ENCODE measurements around the gene SLC12A7. TPM values are rescaled to one million over a fixed set of nuclear protein-coding genes. Genes with fewer than 3 reads are reported as not detected.

Gene SLC12A7
- total RNA-seq, 1 experiment from 2014 or later, result 6.3 TPM

GRCh38 chr5:1048861-1049838, 62.7 kb downstream of the SLC12A7 start:
- Mint-ChIP-seq H3K27ac (ENCODE audit: low read depth, unreplicated experiment) (no peak overlapping the region), H3K4me3 (ENCODE audit: unreplicated experiment) (no peak overlapping the region), H3K36me3 (ENCODE audit: insufficient read depth, unreplicated experiment) (no peaks in the 10 kb centered on the region), H3K27me3 (ENCODE audit: insufficient read depth, unreplicated experiment) (no peaks in the 10 kb centered on the region), H3K4me1 (ENCODE audit: insufficient read depth, unreplicated experiment) (no peaks in the 10 kb centered on the region), H3K9me3 (ENCODE audit: unreplicated experiment) (peaks cover 46% of the 10 kb centered on the region)
- intact Hi-C loops (cut with micrococcal nuclease), result no loop called here
- no TSS peak for BruUV-seq (replicated peaks)
- TF ChIP-seq CTCF (IDR thresholded peaks at IDR 0.05; ENCODE audit: unreplicated experiment), result no peak
- POLR2A ChIA-PET, result no interaction called here
- CTCF ChIA-PET, result no interaction called here
- no peak for DNase-seq (ENCODE audit: unreplicated experiment)

- no peaks in the 10 kb centered on the region for H3K36me3 Mint-ChIP-seq (ENCODE audit: insufficient read depth, unreplicated experiment)
- intact Hi-C loops (cut with micrococcal nuclease), result no loop called here
- CTCF ChIA-PET, result no interaction called here
- POLR2A ChIA-PET, result no interaction called here
- no peak for DNase-seq (ENCODE audit: unreplicated experiment)
- H3K27me3 Mint-ChIP-seq (ENCODE audit: insufficient read depth, unreplicated experiment), result no peaks in the 10 kb centered on the region
- no peak overlapping the region for H3K27ac Mint-ChIP-seq (ENCODE audit: low read depth, unreplicated experiment)
- H3K4me1 Mint-ChIP-seq (ENCODE audit: insufficient read depth, unreplicated experiment), result no peaks in the 10 kb centered on the region
- TF ChIP-seq CTCF (IDR thresholded peaks at IDR 0.05; ENCODE audit: unreplicated experiment), result no peak
- H3K4me3 Mint-ChIP-seq (ENCODE audit: unreplicated experiment), result no peak overlapping the region
- BruUV-seq (replicated peaks), result no TSS peak
- peaks cover 55% of the 10 kb centered on the region for H3K9me3 Mint-ChIP-seq (ENCODE audit: unreplicated experiment)
These were observed 63.6 kb downstream of the SLC12A7 start for GRCh38 chr5:1048162-1048721.

- Mint-ChIP-seq H3K27me3 (ENCODE audit: insufficient read depth, unreplicated experiment) (no peaks in the 10 kb centered on the region), H3K36me3 (ENCODE audit: insufficient read depth, unreplicated experiment) (no peaks in the 10 kb centered on the region), H3K9me3 (ENCODE audit: unreplicated experiment) (peaks cover 63% of the 10 kb centered on the region), H3K4me1 (ENCODE audit: insufficient read depth, unreplicated experiment) (no peaks in the 10 kb centered on the region), H3K4me3 (ENCODE audit: unreplicated experiment) (no peak overlapping the region), H3K27ac (ENCODE audit: low read depth, unreplicated experiment) (no peak overlapping the region)
- intact Hi-C loops (cut with micrococcal nuclease), result no loop called here
- CTCF ChIA-PET, result no interaction called here
- no peak for DNase-seq (ENCODE audit: unreplicated experiment)
- POLR2A ChIA-PET, result no interaction called here
- BruUV-seq (replicated peaks), result no TSS peak
- TF ChIP-seq CTCF (IDR thresholded peaks at IDR 0.05; ENCODE audit: unreplicated experiment), result no peak
These were observed 64.4 kb downstream of the SLC12A7 start for GRCh38 chr5:1047332-1047965.

- no peak for DNase-seq (ENCODE audit: unreplicated experiment)
- CTCF ChIA-PET, result no interaction called here
- H3K27ac Mint-ChIP-seq (ENCODE audit: low read depth, unreplicated experiment), result no peak overlapping the region
- peaks cover 77% of the 10 kb centered on the region for H3K9me3 Mint-ChIP-seq (ENCODE audit: unreplicated experiment)
- BruUV-seq (replicated peaks), result no TSS peak
- no peak for TF ChIP-seq CTCF (IDR thresholded peaks at IDR 0.05; ENCODE audit: unreplicated experiment)
- no peaks in the 10 kb centered on the region for H3K4me1 Mint-ChIP-seq (ENCODE audit: insufficient read depth, unreplicated experiment)
- no peaks in the 10 kb centered on the region for H3K36me3 Mint-ChIP-seq (ENCODE audit: insufficient read depth, unreplicated experiment)
- no peak overlapping the region for H3K4me3 Mint-ChIP-seq (ENCODE audit: unreplicated experiment)
- intact Hi-C loops (cut with micrococcal nuclease), result no loop called here
- POLR2A ChIA-PET, result no interaction called here
- H3K27me3 Mint-ChIP-seq (ENCODE audit: insufficient read depth, unreplicated experiment), result no peaks in the 10 kb centered on the region
These were observed 65.8 kb downstream of the SLC12A7 start for GRCh38 chr5:1045960-1046560.

Data from MCF 10A (cell line).